Smooth muscle cell of the brain vasculature (primary cell): Measurements from ENCODE around the gene MUC5B.
"Not testable (repeated sequence)": the region's sequence is repeated elsewhere in the genome, so short reads cannot be mapped to it uniquely, and the experiment has no call there.

Experiments used
- DNase-seq: peaks from one replicate; pipeline ENCODE4 v3.0.0-alpha.2; 2012; ENCODE audit warnings: low read depth, low spot score

Gene MUC5B

DNA sequence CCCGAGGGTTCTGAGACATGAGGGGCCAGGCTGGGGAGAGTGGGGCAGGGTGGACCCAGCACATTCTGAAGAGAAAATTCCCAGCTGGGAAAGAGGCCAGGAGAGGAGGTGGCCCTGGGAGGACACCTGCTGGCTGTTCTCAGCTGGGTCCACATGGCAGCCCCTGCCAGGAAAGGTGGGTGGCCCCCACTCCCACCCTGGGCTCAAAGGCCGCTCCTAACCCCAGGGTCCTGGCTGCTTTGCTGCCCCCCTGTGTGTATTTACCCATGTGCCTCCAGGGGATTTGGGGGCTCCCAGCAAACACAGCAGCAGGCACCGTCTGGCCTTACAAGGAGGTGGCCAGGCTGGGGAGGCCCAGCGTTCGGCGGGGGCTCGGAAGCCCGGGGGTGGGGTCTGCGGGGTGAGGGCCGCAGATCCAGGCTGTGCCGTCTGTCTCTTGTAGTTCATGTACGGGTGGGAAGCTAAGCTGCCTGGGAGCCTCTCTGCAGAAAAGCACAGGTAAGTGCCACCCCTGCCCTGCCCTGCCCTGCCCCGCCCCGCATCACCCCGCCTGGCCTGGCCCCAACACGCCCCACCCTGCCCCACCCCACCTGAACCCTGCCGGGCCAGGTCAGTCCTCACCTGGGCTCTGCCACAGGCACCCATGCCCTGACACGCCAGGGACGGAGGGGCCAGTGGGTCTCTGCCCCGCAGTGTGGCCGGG lies 10.6 kb downstream of the MUC5B start:
- DNase-seq: no peak

DNA sequence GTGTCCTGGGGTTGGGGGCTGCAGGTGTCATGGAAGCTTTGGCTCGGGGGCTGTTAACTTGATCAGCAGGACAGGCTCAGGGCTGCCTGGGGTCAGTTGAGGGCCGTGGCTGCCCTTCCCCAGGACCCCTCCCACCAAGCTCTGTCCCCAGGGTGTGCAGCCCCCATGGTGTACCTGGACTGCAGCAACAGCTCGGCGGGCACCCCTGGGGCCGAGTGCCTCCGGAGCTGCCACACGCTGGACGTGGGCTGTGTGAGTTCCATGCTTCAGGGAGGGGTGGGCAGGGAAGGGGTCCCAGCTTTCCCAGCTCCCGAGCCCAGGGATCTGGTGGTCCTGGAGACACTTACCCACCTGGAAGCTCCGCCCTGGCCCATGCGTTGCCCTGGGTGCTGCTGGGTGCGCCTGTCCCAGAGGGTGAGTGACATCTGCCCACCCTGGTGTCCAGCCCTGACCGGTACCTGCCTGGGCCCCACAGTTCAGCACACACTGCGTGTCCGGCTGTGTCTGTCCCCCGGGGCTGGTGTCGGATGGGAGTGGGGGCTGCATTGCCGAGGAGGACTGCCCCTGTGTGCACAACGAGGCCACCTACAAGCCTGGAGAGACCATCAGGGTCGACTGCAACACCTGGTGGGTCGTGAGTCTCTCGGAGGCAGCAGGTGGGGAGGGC lies 11.3 kb downstream of the MUC5B start:
- DNase-seq: no peak

DNA sequence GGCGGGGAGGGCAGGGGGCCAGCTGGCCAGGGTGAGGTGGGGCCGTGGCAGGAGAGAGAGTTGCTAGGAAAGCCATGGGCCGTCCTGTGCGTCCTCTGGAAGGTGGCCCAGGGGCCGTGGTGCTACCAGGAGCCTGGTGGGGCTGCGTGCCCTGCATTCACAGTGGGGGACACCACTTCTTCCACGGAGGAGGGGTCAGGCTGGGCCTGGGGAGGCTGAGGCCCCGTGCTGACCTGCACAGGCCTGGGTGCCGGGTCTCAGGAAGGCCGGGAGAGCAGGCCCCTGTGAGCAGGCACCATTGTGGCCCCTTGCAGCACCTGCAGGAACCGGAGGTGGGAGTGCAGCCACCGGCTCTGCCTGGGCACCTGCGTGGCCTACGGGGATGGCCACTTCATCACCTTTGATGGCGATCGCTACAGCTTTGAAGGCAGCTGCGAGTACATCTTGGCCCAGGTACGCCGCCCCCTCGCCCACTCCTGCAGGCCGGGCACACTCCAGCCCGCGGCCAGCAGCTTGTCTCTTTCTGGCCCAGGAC lies 12.0 kb downstream of the MUC5B start:
- DNase-seq: no peak

DNA sequence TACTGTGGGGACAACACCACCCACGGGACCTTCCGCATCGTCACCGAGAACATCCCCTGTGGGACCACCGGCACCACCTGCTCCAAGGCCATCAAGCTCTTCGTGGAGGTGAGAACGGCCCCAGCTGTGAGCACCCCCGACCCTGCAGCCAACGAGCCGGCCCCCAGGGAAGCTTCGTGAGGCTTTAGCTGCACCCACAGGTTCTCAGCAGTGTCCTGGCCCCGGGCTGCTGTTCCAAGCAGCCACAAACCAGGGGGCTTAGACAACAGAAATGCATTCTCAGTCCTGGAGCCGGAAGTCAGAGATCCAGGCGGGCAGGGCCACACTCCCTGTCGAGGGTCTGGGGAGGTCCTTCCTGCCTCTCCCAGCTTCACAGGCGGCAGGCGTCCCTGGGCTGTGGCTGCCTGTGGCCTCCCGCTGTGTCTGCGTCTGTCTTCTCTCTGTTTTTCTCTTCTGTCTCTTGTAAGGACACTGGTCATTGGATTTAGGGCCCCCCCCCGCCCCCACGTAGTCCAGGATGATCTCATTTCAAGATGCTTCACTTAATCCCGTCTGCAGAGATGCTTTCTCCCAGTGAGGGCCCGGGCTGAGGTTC lies 12.5 kb downstream of the MUC5B start:
- DNase-seq: no peak

DNA sequence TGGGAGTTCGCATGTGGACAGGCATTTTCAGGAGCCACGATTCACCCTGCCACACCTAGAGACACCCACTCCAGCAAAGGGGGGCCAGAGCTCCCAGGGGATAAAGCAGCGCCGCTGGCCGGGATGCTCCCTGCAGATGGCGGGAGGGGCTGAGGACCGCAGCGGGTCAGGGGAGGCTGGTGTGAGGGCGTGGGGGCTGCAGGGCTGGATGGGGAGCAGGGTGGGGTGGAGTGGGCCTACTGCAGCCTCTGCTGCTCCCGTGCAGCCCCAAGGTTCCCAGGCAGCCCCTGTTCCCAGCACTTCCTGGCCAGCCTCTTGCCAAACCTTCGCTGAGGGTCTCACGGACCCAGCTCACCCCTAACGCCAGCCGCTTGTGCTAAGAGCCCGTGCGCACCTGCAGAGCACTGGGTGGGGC lies 13.0 kb downstream of the MUC5B start:
- no peak for DNase-seq

DNA sequence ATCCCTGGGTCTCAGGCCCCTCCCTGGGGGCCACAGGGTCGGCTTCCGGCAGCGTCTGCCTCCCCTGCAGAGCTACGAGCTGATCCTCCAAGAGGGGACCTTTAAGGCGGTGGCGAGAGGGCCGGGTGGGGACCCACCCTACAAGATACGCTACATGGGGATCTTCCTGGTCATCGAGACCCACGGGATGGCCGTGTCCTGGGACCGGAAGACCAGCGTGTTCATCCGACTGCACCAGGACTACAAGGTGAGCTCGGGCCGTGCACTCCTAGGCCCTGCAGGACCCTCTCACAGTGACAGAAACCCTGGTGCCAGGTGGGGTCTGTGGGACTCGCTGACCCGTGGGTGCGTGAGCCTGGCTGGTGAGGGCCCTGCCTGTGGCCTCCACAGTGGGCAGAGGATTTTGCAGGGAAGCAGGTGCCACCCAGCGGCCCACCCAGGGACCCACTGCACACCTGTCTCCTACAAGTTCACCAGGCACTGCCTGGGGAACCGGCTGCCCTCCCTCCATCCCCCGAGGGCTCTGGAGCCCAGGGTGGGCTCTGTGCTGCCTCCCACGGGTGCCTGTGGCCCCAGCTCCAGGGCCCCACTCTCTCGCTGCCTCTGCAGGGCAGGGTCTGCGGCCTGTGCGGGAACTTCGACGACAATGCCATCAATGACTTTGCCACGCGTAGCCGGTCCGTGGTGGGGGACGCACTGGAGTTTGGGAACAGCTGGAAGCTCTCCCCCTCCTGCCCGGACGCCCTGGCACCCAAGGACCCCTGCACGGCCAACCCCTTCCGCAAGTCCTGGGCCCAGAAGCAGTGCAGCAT lies 13.7 kb downstream of the MUC5B start:
- DNase-seq: no peak

DNA sequence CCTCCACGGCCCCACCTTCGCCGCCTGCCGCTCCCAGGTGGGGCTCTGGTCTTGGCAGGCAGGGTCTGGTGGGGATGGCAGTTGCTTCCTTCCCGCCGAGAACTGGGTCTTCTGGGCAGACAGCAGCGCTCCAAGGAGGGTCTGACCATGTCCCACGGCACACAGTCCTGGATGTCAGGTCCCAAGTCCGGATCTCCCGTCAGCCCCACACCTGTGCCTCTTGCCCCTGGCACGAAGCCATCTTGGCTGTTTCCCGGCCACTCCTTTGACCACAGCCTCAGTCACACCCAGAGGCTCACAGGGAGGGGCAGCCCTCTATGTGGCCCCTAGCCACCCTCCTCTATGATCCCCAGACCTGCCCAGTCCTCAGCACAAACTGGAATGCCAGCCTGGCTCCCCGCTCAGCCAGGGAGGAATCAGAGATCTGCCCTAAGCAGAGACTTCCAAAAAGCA lies 14.3 kb downstream of the MUC5B start:
- no peak for DNase-seq

DNA sequence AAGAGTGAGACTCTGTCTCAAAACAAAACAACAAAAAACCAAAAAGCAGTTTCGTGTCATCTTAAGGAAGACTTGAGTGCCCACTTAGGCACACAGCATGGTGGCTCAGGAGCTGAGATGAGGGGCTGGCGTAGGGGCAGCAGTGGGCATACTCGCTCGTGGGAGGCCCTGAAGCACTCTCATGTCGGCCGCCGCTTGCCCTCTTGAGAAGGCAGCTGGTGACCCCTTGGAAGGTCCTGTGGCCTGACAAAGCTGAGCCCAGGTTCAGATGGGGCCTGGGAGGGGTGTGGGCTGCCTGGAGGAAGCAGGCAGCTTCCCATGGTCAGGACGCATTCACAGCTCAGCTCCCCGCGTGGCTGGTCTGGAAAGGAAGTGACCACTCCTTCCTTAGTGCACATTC lies 15.0 kb downstream of the MUC5B start:
- no peak for DNase-seq

DNA sequence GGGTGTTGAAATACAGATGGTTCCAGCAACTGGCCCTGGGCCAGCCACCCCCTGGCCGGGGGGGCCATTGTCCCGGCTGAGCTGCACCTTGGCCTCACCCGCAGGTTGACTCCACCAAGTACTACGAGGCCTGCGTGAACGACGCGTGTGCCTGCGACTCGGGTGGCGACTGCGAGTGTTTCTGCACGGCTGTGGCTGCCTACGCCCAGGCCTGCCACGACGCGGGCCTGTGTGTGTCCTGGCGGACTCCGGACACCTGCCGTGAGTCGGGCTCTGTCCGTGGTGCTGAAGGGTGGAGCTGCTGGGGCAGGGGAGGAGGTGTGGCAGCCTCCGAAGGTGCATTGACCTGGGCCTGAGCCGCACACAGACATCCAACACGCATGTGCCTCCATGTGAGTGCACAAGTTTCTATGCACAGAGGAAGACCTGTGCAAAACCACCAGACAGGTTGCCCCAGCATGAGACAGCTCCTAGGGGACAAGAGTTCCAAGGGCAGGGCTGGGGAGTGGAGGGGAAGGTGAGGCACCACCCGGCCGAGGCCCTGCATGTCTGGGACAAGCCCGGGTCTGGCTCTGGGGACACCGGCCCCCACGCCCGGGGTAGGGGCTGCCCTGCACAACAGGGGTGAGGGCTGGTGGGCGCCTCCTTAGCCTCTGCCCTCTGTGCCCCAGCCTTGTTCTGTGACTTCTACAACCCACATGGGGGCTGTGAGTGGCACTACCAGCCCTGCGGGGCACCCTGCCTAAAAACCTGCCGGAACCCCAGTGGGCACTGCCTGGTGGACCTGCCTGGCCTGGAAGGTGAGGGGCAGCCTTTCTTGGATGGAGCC lies 16.1 kb downstream of the MUC5B start:
- no peak for DNase-seq

DNA sequence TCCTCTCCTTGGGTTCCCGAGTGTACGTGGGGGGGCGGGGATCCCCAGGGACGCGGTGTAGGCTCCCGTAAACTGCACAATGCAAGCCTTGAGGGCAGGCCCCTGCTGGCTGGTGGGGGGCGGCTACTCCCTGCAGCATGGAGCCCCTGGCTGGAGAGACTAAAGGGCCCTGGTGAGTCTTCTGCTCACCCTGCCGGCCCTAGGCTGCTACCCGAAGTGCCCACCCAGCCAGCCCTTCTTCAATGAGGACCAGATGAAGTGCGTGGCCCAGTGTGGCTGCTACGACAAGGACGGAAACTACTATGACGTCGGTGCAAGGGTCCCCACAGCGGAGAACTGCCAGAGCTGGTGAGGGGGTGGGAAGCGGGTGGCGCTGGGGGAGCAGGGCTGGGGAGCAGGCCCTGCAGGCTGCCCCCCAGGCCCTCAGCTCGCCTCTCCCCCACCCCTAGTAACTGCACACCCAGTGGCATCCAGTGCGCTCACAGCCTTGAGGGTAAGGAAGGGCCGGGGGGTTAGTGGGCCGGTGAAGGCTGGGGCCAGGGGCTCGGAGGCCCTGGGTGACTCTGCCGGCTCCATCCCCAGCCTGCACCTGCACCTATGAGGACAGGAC lies 16.8 kb downstream of the MUC5B start:
- no peak for DNase-seq

DNA sequence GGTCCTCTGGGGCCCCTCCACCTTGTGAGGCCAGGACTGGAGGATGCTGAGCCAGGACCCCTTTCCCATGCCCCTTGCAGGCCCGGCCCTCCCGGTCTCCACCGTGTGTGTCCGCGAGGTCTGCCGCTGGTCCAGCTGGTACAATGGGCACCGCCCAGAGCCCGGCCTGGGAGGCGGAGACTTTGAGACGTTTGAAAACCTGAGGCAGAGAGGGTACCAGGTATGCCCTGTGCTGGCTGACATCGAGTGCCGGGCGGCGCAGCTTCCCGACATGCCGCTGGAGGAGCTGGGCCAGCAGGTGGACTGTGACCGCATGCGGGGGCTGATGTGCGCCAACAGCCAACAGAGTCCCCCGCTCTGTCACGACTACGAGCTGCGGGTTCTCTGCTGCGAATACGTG lies 17.9 kb downstream of the MUC5B start:
- DNase-seq: no peak

DNA sequence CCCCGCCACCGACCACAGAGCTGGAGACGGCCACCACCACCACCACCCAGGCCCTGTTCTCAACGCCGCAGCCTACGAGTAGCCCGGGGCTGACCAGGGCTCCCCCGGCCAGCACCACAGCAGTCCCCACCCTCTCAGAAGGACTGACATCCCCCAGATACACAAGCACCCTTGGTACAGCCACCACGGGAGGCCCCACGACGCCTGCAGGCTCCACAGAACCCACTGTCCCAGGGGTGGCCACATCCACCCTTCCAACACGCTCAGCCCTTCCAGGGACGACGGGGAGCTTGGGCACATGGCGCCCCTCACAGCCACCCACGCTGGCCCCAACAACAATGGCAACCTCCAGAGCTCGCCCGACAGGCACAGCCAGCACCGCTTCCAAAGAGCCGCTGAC lies 18.8 kb downstream of the MUC5B start:
- no peak for DNase-seq

DNA sequence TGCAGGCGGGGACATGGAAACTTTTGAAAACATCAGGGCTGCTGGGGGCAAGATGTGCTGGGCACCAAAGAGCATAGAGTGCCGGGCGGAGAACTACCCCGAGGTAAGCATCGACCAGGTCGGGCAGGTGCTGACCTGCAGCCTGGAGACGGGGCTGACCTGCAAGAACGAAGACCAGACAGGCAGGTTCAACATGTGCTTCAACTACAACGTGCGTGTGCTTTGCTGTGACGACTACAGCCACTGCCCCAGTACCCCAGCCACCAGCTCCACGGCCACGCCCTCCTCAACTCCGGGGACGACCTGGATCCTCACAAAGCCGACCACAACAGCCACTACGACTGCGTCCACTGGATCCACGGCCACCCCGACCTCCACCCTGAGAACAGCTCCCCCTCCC lies 19.4 kb downstream of the MUC5B start:
- DNase-seq: no peak

DNA sequence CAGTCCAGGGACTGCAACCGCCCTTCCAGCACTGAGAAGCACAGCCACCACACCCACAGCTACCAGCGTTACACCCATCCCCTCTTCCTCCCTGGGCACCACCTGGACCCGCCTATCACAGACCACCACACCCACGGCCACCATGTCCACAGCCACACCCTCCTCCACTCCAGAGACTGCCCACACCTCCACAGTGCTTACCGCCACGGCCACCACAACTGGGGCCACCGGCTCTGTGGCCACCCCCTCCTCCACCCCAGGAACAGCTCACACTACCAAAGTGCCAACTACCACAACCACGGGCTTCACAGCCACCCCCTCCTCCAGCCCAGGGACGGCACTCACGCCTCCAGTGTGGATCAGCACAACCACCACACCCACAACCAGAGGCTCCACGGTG lies 19.9 kb downstream of the MUC5B start:
- not testable (repeated sequence) for DNase-seq

DNA sequence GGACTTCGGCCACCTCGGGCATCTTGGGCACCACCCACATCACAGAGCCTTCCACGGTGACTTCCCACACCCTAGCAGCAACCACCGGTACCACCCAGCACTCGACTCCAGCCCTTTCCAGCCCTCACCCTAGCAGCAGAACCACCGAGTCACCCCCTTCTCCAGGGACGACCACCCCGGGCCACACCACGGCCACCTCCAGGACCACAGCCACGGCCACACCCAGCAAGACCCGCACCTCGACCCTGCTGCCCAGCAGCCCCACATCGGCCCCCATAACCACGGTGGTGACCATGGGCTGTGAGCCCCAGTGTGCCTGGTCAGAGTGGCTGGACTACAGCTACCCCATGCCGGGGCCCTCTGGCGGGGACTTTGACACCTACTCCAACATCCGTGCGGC lies 20.7 kb downstream of the MUC5B start:
- DNase-seq: not testable (repeated sequence)

DNA sequence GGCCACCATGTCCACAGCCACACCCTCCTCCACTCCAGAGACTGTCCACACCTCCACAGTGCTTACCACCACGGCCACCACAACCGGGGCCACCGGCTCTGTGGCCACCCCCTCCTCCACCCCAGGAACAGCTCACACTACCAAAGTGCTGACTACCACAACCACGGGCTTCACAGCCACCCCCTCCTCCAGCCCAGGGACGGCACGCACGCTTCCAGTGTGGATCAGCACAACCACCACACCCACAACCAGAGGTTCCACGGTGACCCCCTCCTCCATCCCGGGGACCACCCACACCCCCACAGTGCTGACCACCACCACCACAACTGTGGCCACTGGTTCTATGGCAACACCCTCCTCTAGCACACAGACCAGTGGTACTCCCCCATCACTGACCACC lies 21.7 kb downstream of the MUC5B start:
- not testable (repeated sequence) for DNase-seq

DNA sequence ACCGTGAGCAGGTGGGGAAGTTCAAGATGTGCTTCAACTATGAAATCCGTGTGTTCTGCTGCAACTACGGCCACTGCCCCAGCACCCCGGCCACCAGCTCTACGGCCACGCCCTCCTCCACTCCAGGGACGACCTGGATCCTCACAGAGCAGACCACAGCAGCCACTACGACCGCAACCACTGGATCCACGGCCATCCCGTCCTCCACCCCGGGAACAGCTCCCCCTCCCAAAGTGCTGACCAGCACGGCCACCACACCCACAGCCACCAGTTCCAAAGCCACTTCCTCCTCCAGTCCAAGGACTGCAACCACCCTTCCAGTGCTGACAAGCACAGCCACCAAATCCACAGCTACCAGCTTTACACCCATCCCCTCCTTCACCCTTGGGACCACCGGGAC lies 22.9 kb downstream of the MUC5B start:
- DNase-seq: not testable (repeated sequence)

DNA sequence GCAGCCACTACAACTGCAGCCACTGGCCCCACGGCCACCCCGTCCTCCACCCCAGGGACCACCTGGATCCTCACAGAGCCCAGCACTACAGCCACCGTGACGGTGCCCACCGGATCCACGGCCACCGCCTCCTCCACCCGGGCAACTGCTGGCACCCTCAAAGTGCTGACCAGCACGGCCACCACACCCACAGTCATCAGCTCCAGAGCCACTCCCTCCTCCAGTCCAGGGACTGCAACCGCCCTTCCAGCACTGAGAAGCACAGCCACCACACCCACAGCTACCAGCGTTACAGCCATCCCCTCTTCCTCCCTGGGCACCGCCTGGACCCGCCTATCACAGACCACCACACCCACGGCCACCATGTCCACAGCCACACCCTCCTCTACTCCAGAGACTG lies 23.4 kb downstream of the MUC5B start:
- DNase-seq: not testable (repeated sequence)

DNA sequence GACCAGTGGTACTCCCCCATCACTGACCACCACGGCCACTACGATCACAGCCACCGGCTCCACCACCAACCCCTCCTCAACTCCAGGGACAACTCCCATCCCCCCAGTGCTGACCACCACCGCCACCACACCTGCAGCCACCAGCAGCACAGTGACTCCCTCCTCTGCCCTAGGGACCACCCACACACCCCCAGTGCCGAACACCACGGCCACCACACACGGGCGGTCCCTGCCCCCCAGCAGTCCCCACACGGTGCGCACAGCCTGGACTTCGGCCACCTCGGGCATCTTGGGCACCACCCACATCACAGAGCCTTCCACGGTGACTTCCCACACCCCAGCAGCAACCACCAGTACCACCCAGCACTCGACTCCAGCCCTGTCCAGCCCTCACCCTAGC lies 24.2 kb downstream of the MUC5B start:
- DNase-seq: not testable (repeated sequence)

DNA sequence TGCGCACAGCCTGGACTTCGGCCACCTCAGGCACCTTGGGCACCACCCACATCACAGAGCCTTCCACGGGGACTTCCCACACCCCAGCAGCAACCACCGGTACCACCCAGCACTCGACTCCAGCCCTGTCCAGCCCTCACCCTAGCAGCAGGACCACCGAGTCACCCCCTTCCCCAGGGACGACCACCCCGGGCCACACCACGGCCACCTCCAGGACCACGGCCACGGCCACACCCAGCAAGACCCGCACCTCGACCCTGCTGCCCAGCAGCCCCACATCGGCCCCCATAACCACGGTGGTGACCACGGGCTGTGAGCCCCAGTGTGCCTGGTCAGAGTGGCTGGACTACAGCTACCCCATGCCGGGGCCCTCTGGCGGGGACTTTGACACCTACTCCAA lies 26.1 kb downstream of the MUC5B start:
- DNase-seq: not testable (repeated sequence)

DNA sequence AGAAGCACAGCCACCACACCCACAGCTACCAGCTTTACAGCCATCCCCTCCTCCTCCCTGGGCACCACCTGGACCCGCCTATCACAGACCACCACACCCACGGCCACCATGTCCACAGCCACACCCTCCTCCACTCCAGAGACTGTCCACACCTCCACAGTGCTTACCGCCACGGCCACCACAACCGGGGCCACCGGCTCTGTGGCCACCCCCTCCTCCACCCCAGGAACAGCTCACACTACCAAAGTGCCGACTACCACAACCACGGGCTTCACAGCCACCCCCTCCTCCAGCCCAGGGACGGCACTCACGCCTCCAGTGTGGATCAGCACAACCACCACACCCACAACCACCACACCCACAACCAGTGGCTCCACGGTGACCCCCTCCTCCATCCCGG lies 27.5 kb downstream of the MUC5B start:
- DNase-seq: not testable (repeated sequence)
